Tibial artery (tissue), 4 donors: ENCODE results near the gene ELFN1.

Source experiments
- DNase-seq, 2 donors: peaks; one replicate each; pipeline ENCODE4 v3.0.0-alpha.2; 2019
- H3K27ac ChIP-seq, 2 donors: fragments of 200-600 bp; sonication (generic) in 1 of 2; 1 replicate in 1 of 2; 2 replicates in 1 of 2; pipeline ENCODE4 v1.5.1; 2018 to 2019; ENCODE audit warnings: mild to moderate bottlenecking in 1 of 2
- H3K27me3 ChIP-seq, 2 donors: fragments of 200-600 bp; sonication (generic) in 1 of 2; one replicate each; pipeline versions ENCODE4 v1.5.1 to v1.6.0; 2016 to 2019
- H3K36me3 ChIP-seq, 3 donors: fragments of 200-600 bp; sonication (generic) in 2 of 3; one replicate each; pipeline ENCODE4 v1.5.1; 2016 to 2019; ENCODE audit warnings: mild to moderate bottlenecking in 2 of 3
- H3K4me1 ChIP-seq, 4 donors: fragments of 200-600 bp; sonication (generic) in 2 of 4; 1 replicate in 3 of 4; 2 replicates in 1 of 4; pipeline ENCODE4 v1.5.1; 2016 to 2019
- H3K4me3 ChIP-seq, 2 donors: fragments of 200-600 bp; sonication (generic) in 1 of 2; 1 replicate in 1 of 2; 2 replicates in 1 of 2; pipeline ENCODE4 v1.5.1; 2018 to 2019; ENCODE audit warnings: mild to moderate bottlenecking in 2 of 2
- H3K9me3 ChIP-seq, 3 donors: fragments of 200-600 bp; sonication (generic) in 1 of 3; one replicate each; pipeline ENCODE4 v1.5.1; 2016 to 2019
- intact Hi-C: fragments of 100-400 bp; cut with DNase I; formaldehyde crosslinking; loops from one replicate; pipeline ENCODE4 v1.15.0; 2023; ENCODE audit warnings: low total_unique reads
- TF ChIP-seq, protein P1 (sequence below), 2 experiments: fragments of 200-600 bp in 1 of 2; fragments of 450-650 bp in 1 of 2; IDR thresholded peaks; one replicate each; pipeline ENCODE4 v1.5.1; 2017 to 2019; ENCODE audit warnings: antibody characterized with exemption in 2 of 2, mild to moderate bottlenecking in 1 of 2, moderate library complexity in 1 of 2

The ELFN1 gene

DNA sequence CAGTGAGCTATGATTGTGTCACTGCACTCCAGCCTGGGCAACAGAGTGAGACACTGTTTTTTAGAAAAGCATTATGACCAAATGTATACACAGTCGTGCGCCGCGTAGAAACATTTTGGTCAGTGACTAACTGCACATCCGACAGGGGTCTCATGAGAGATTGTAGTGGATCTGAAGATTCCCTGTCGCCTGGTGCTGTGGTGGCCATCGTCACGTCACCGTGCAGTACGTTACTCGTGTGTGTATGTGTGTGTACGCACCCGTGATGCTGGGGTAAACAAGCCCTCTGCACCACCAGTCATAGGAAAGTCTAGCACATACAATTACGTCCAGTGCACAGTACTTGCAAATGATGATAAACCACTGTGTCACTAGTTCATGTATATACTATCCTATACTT is 109.4 kb downstream of the ELFN1 start:
- peaks cover 0 to 5% of the 10 kb centered on the region in 2 donors for H3K27me3 ChIP-seq
- H3K9me3 ChIP-seq: peaks cover 0 to 11% (median 9%) of the 10 kb centered on the region in 3 donors
- H3K36me3 ChIP-seq: no peaks in the 10 kb centered on the region
- H3K4me1 ChIP-seq: no peaks in the 10 kb centered on the region
- H3K4me3 ChIP-seq: no peak overlapping the region
- no peak overlapping the region for H3K27ac ChIP-seq
- TF ChIP-seq, protein P1, sequence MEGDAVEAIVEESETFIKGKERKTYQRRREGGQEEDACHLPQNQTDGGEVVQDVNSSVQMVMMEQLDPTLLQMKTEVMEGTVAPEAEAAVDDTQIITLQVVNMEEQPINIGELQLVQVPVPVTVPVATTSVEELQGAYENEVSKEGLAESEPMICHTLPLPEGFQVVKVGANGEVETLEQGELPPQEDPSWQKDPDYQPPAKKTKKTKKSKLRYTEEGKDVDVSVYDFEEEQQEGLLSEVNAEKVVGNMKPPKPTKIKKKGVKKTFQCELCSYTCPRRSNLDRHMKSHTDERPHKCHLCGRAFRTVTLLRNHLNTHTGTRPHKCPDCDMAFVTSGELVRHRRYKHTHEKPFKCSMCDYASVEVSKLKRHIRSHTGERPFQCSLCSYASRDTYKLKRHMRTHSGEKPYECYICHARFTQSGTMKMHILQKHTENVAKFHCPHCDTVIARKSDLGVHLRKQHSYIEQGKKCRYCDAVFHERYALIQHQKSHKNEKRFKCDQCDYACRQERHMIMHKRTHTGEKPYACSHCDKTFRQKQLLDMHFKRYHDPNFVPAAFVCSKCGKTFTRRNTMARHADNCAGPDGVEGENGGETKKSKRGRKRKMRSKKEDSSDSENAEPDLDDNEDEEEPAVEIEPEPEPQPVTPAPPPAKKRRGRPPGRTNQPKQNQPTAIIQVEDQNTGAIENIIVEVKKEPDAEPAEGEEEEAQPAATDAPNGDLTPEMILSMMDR (IDR thresholded peaks at IDR 0.05): no peak
- DNase-seq: no peak
- intact Hi-C loops: no loop called here

DNA sequence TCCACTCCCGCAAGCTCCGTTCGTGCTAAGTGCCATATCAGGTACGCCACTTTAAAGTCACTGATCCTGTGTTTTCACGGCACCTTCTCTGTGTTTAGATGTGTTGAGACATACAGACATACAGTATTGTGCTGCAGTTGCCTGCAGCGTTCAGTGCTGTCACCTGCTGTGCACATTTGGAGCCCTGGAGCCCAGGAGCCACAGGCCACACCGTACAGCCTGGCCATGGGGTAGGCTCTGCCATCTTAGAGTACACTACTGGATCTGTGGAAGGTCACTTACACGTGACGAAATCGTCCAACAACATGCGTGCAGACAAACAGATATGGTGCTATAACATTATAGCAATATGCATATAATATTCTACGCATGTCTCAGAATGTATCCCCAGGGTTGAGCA is 111.3 kb downstream of the ELFN1 start:
- DNase-seq: no peak
- Histone ChIP-seq H3K9me3 (peaks cover 0 to 18% (median 9%) of the 10 kb centered on the region in 3 donors), H3K4me1 (no peaks in the 10 kb centered on the region), H3K36me3 (no peaks in the 10 kb centered on the region), H3K4me3 (no peak overlapping the region), H3K27ac (no peak overlapping the region), H3K27me3 (peaks cover 0 to 11% of the 10 kb centered on the region in 2 donors)
- intact Hi-C loops: no loop called here
- TF ChIP-seq, protein P1 (IDR thresholded peaks at IDR 0.05): no peak

DNA sequence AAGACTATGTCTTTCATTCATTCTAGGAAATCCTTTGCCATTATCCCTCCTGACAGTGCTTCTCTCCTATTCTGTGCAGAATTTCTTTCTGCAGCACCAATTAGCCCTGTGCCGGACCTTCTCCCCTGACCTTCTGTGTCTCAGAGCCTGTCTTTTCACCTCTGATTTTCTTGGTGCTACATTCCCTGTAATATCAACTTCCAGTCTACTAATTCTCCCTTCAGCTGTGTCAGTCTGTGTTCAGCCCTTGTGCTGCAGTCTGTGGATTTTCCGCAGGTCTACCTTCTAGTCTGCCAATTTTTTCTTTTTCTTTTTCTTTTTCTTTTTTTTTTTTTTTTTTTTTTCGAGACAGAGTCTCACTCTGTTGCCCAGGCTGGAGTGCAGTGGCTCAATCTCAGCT is 115.8 kb downstream of the ELFN1 start:
- no peak for DNase-seq
- Histone ChIP-seq H3K27ac (no peak overlapping the region), H3K27me3 (peaks cover 0 to 28% of the 10 kb centered on the region in 2 donors), H3K4me3 (no peak overlapping the region), H3K9me3 (peaks cover 0 to 7% (median 0%) of the 10 kb centered on the region in 3 donors), H3K4me1 (no peaks in the 10 kb centered on the region), H3K36me3 (no peaks in the 10 kb centered on the region)
- intact Hi-C loops: no loop called here
- TF ChIP-seq, protein P1 (IDR thresholded peaks at IDR 0.05): no peak

DNA sequence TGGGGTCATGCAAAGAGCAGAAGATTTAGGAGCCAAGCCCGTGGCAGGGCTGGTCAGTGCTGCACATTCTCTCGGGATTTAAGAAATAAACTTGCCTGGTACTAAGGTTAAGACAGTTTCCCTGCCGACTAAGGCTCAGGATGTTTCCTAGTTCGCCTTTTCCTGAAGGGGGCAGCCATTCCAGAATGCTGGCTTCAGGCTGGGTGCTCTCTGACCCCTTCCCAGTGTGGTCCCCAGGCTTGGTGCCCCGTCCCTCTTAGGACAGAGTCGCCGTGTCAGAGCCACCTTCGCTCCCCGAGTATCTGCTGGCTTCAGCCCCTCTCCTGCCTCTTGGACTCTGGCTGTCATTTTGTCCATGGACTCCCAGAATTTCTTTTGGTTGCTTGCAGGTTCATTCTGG is 117.2 kb downstream of the ELFN1 start:
- intact Hi-C loops: no loop called here
- no peak for DNase-seq
- H3K4me1 ChIP-seq: no peaks in the 10 kb centered on the region

DNA sequence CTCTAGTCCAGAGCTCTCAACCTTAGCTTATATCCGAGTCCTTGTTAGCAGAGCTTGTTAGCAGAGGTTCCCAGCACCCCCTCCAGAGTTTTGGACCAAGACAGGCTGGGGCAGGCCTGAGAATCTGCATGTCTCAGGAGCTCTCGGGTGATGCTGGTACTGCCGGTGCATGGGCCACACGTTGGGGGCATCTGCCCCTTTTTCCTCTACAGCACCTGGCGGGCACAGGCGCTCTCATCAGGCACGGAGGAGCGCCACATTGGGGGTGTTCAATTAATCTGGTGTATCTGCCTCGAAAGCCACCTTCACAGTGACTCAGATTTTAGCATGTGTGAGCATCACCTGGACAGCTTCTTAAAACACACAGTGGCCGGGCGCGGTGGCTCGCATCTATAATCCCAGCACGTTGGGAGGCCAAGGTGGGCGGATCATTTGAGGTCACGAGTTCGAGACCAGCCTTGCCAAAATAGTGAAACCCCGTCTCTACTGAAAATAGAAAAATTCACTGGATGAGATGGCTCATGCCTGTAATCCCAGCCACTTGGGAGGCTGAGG is 117.7 kb downstream of the ELFN1 start:
- H3K27me3 ChIP-seq: peaks cover 0 to 28% of the 10 kb centered on the region in 2 donors
- no peak overlapping the region for H3K4me3 ChIP-seq
- intact Hi-C loops: no loop called here
- TF ChIP-seq, protein P1 (IDR thresholded peaks at IDR 0.05): no peak
- no peaks in the 10 kb centered on the region for H3K36me3 ChIP-seq
- no peak for DNase-seq
- peaks cover 4 to 18% (median 17%) of the 10 kb centered on the region in 3 donors for H3K9me3 ChIP-seq
- H3K27ac ChIP-seq: no peak overlapping the region
- H3K4me1 ChIP-seq: no peaks in the 10 kb centered on the region

More for the DNA sequence above, 117.2 kb downstream of the ELFN1 start:
- TF ChIP-seq, protein P1 (IDR thresholded peaks at IDR 0.05): no peak
- Histone ChIP-seq H3K9me3 (peaks cover 4 to 17% (median 11%) of the 10 kb centered on the region in 3 donors), H3K4me3 (no peak overlapping the region), H3K36me3 (no peaks in the 10 kb centered on the region), H3K27ac (no peak overlapping the region), H3K27me3 (peaks cover 0 to 28% of the 10 kb centered on the region in 2 donors)
